HCT116 (cell line): Measurements from ENCODE around the gene SCN2B. TPM values are rescaled to one million over a fixed set of nuclear protein-coding genes. Genes with fewer than 3 reads are reported as not detected.

ENCODE experiments used
- ATAC-seq: fragments of 200-7000 bp; cut with Tn5 transposase; 2 replicates; pipeline ENCODE4 v1.9.1; 2020; ENCODE audit warnings: mild to moderate bottlenecking, moderate library complexity
- BruUV-seq: library from RNA; stranded (reverse); fragments of 400-500 nt; replicated peaks from 2 replicates; lab custom pipeline; 2021; lab: Mats Ljungman, UMichigan
- CTCF ChIA-PET: fragments of 300-600 bp; sonication (Branson Sonifier 250); formaldehyde crosslinking; loops from one replicate; lab custom pipeline; 2021; ENCODE audit warnings: antibody characterized with exemption; lab: Charles Lee
- POLR2A ChIA-PET: fragments of 300-600, 350-600 bp; sonication (Branson Sonifier 250); formaldehyde crosslinking; loops from one replicate; lab custom pipeline; 2021; ENCODE audit warnings: antibody characterized with exemption; lab: Charles Lee
- RAD21 ChIA-PET, 2 experiments: fragments of 300-600 bp; sonication (Branson Sonifier 250); formaldehyde crosslinking; loops; one replicate each; lab custom pipeline; 2023; ENCODE audit warnings: low total read pairs in 2 of 2; ENCODE audit not compliant: uncharacterized antibody in 2 of 2, unreplicated experiment in 2 of 2, low non-redundant PET in 1 of 2; lab: Charles Lee
- DNase-seq: peaks from one replicate; pipeline ENCODE4 v3.0.0-alpha.2; 2010; ENCODE audit warnings: low read depth, low spot score
- H2AFZ ChIP-seq: fragments of 200-600 bp; shearing (Covaris generic), sonication (generic); 2 replicates; pipeline ENCODE4 v1.6.1; 2017; ENCODE audit warnings: low read depth, mixed run types, mixed read lengths, antibody characterized with exemption, low read length; ENCODE audit not compliant: poor library complexity, severe bottlenecking
- H3K27ac ChIP-seq: 2 replicates; pipeline ENCODE4 v1.5.1; 2012; ENCODE audit warnings: low read depth, low read length
- H3K27me3 ChIP-seq: fragments of 200-600 bp; sonication (generic); 2 replicates; pipeline ENCODE4 v1.6.1; 2016; ENCODE audit warnings: mixed run types, low read length, mixed read lengths; ENCODE audit not compliant: insufficient read depth
- H3K36me3 ChIP-seq, 2 experiments: fragments of 200-500 bp in 1 of 2; fragments of 200-600 bp in 1 of 2; sonication (Bioruptor generic) in 1 of 2; sonication (generic) in 1 of 2; 2 replicates each; pipeline versions ENCODE4 v1.5.1 to v1.6.1; 2014 to 2016; ENCODE audit warnings: low read length in 2 of 2, inconsistent platforms in 1 of 2, mixed read lengths in 1 of 2, mixed run types in 1 of 2; ENCODE audit not compliant: insufficient read depth in 2 of 2, control insufficient read depth in 1 of 2
- H3K4me1 ChIP-seq, 2 experiments: fragments of 200-600 bp in 1 of 2; sonication (generic) in 1 of 2; 2 replicates each; pipeline versions ENCODE4 v1.5.1 to v1.6.1; 2012 to 2017; ENCODE audit warnings: low read length in 2 of 2, inconsistent platforms in 1 of 2, mild to moderate bottlenecking in 1 of 2, mixed read lengths in 1 of 2, mixed run types in 1 of 2, moderate library complexity in 1 of 2; ENCODE audit not compliant: insufficient read depth in 2 of 2, control insufficient read depth in 1 of 2
- H3K4me2 ChIP-seq: fragments of 200-600 bp; sonication (generic); 2 replicates; pipeline ENCODE4 v1.6.1; 2017; ENCODE audit warnings: mixed run types, low read length, mixed read lengths
- H3K4me3 ChIP-seq, 2 experiments: fragments of 200-600 bp in 1 of 2; sonication (generic) in 1 of 2; replicated peaks in 1 of 2; 2 replicates each; pipeline ENCODE4 v1.5.1; 2011 to 2016; ENCODE audit warnings: low read length in 2 of 2, control low read depth in 1 of 2, low read depth in 1 of 2, mild to moderate bottlenecking in 1 of 2, mixed read lengths in 1 of 2, mixed run types in 1 of 2
- H3K79me2 ChIP-seq: fragments of 200-600 bp; sonication (generic); 2 replicates; pipeline ENCODE4 v1.6.1; 2017; ENCODE audit warnings: mild to moderate bottlenecking, mixed run types, low read length, moderate library complexity, mixed read lengths; ENCODE audit not compliant: insufficient read depth
- H3K9ac ChIP-seq: fragments of 200-600 bp; sonication (generic); 2 replicates; pipeline ENCODE4 v1.6.1; 2016; ENCODE audit warnings: low read length, mixed read lengths
- H3K9me2 ChIP-seq: fragments of 200-600 bp; sonication (generic), shearing (Covaris generic); 2 replicates; pipeline ENCODE4 v1.6.1; 2017; ENCODE audit warnings: mixed run types, mild to moderate bottlenecking, moderate library complexity; ENCODE audit not compliant: insufficient read depth
- H3K9me3 ChIP-seq, 2 experiments: fragments of 200-500 bp in 1 of 2; fragments of 200-600 bp in 1 of 2; sonication (Bioruptor generic) in 1 of 2; sonication (generic) in 1 of 2; 2 replicates each; pipeline ENCODE4 v1.6.1; 2014 to 2017; ENCODE audit warnings: low read length in 2 of 2, mixed read lengths in 2 of 2, inconsistent platforms in 1 of 2, low read depth in 1 of 2, mild to moderate bottlenecking in 1 of 2, mixed run types in 1 of 2, moderate library complexity in 1 of 2; ENCODE audit not compliant: control insufficient read depth in 1 of 2, insufficient read depth in 1 of 2
- H4K20me1 ChIP-seq: fragments of 200-600 bp; sonication (generic), shearing (Covaris generic); 2 replicates; pipeline ENCODE4 v1.6.1; 2017; ENCODE audit warnings: mixed run types, mild to moderate bottlenecking, moderate library complexity; ENCODE audit not compliant: insufficient read depth
- ATF3 ChIP-seq: IDR thresholded peaks from 2 replicates; pipeline ENCODE4 v1.6.1; 2012
- CTCF ChIP-seq, 3 experiments: fragments of 200-600 bp in 1 of 3; sonication (generic) in 1 of 3; IDR thresholded peaks in 2 of 3; conservative IDR thresholded peaks in 1 of 3; 2 replicates each; pipeline ENCODE4 v1.5.1; 2012 to 2017; ENCODE audit warnings: low read depth in 2 of 3, low read length in 2 of 3, antibody characterized with exemption in 1 of 3, borderline replicate concordance in 1 of 3, control low read depth in 1 of 3, mild to moderate bottlenecking in 1 of 3, mixed read lengths in 1 of 3, mixed run types in 1 of 3, moderate library complexity in 1 of 3; ENCODE audit not compliant: insufficient read depth in 1 of 3
- FOSL1 ChIP-seq: IDR thresholded peaks from 2 replicates; pipeline ENCODE4 v1.6.1; 2012; ENCODE audit warnings: low read depth
- JUND ChIP-seq: IDR thresholded peaks from 2 replicates; pipeline ENCODE4 v1.6.1; 2012
- POLR2A ChIP-seq: IDR thresholded peaks from 2 replicates; pipeline ENCODE4 v1.7.0; 2011; ENCODE audit warnings: borderline replicate concordance; ENCODE audit not compliant: insufficient read depth, insufficient read length; ENCODE audit errors: extremely low read depth
- POLR2AphosphoS5 ChIP-seq: IDR thresholded peaks from 2 replicates; pipeline ENCODE4 v1.6.1; 2011; ENCODE audit warnings: mild to moderate bottlenecking, low read depth, low read length, moderate library complexity
- RAD21 ChIP-seq: IDR thresholded peaks from 2 replicates; pipeline ENCODE4 v1.6.1; 2012; ENCODE audit warnings: low read depth, mild to moderate bottlenecking
- REST ChIP-seq: IDR thresholded peaks from 2 replicates; pipeline ENCODE4 v1.6.1; 2012; ENCODE audit warnings: low read depth
- SIN3A ChIP-seq: IDR thresholded peaks from 2 replicates; pipeline ENCODE4 v1.6.1; 2012; ENCODE audit warnings: low read depth
- SP1 ChIP-seq: IDR thresholded peaks from 2 replicates; pipeline ENCODE4 v1.6.1; 2012; ENCODE audit warnings: low read depth
- SRF ChIP-seq: IDR thresholded peaks from 2 replicates; pipeline ENCODE4 v1.6.1; 2012; ENCODE audit warnings: low read depth
- TCF7L2 ChIP-seq: IDR thresholded peaks from 2 replicates; pipeline ENCODE4 v1.7.0; 2011; ENCODE audit warnings: borderline replicate concordance, inconsistent platforms; ENCODE audit not compliant: insufficient read depth, insufficient read length; ENCODE audit errors: extremely low read depth
- ZBTB33 ChIP-seq: IDR thresholded peaks from 2 replicates; pipeline ENCODE4 v1.6.1; 2011; ENCODE audit warnings: mild to moderate bottlenecking, low read length, moderate library complexity; ENCODE audit not compliant: insufficient replicate concordance; ENCODE audit errors: extremely low read depth
- ZFX ChIP-seq: fragments of 450-650 bp; IDR thresholded peaks from 2 replicates; pipeline ENCODE4 v1.6.1; 2017
- intact Hi-C: fragments of 100-400 bp; cut with micrococcal nuclease; formaldehyde crosslinking; loops from 2 replicates; pipeline ENCODE4 v1.10.0; 2022
- total RNA-seq: library from RNA; stranded (reverse); gene quantifications from one replicate; pipeline ENCODE4 v1.2.1, GENCODE V29; 2021; ENCODE audit not compliant: unreplicated experiment

Gene SCN2B
- total RNA-seq, 1 experiment from 2014 or later: not detected

- ChIA-PET RAD21 (no interaction called here), POLR2A (no interaction called here)
- ATAC-seq: no peak
These were observed 42.6 kb downstream of the SCN2B start for GRCh38 chr11:118133816-118134215.

More at GRCh38 chr11:118133816-118134215, 42.6 kb downstream of the SCN2B start:
- H3K4me1 ChIP-seq: no peaks in the 10 kb centered on the region
- BruUV-seq: no TSS peak
- no peak overlapping the region for H3K4me3 ChIP-seq
- H3K9me2 ChIP-seq: no peaks in the 10 kb centered on the region
- H3K9ac ChIP-seq: no peak overlapping the region
- CTCF ChIA-PET: no interaction called here
- H3K9me3 ChIP-seq: no peaks in the 10 kb centered on the region
- no peak overlapping the region for H2AFZ ChIP-seq
- intact Hi-C loops: no loop called here
- H3K27ac ChIP-seq: no peak overlapping the region
- no peak overlapping the region for H3K4me2 ChIP-seq
- no peaks in the 10 kb centered on the region for H3K36me3 ChIP-seq
- TF ChIP-seq ZFX: no peak
- no peak for TF ChIP-seq SIN3A
- TF ChIP-seq ATF3: no peak
- TF ChIP-seq CTCF (IDR thresholded peaks at IDR 0.05 in 2 of 3, conservative IDR thresholded peaks at IDR 0.05 in 1 of 3; ENCODE audit: borderline replicate concordance in 1 of 3, insufficient read depth in 1 of 3, low read depth in 2 of 3, low read length in 2 of 3): no peak
- no peak for TF ChIP-seq POLR2AphosphoS5
- no peak for TF ChIP-seq TCF7L2
- TF ChIP-seq REST: no peak
- no peak for TF ChIP-seq ZBTB33
- TF ChIP-seq JUND: no peak
- no peak for TF ChIP-seq SRF
- no peak for TF ChIP-seq RAD21
- TF ChIP-seq SP1: no peak
- no peak for TF ChIP-seq POLR2A
- no peak for TF ChIP-seq FOSL1
- TF ChIP-seq, all 23 proteins: peak for 0
- no peaks in the 10 kb centered on the region for H3K27me3 ChIP-seq
- no peak for DNase-seq
- no peaks in the 10 kb centered on the region for H3K79me2 ChIP-seq
- no peaks in the 10 kb centered on the region for H4K20me1 ChIP-seq
